ENCODE measurements around the gene RNF217.

DNA sequence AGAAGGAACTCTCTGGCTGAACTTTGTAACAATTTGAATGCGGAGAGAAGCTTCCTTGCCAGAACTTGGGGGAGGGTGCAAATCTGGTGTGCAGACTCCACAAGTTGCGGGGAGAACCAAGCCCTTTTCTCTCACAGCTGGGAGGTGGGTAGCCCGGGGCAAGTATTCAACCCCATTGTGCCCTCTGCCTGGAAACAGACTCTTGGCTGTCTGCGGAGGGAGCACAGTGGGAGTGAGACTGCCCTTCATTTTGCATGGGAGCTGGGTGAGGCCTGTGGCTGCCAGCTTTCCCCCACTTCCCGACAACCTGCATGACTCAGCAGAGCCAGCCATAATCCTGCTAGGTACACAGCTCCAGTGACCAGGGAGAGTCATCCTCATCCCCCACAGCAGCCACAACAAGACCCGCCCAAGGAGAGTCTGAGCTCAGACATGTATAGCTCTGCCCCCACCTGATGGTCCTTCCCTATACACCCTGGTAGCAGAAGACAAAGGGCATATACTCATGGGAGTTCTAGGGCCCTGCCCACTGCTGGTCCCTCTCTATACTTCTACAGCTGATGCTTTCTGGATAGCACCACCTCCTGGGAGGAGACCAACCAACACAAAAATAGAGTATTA lies 161.9 kb downstream of the RNF217 start:
- TF ChIP-seq CTCF (conservative IDR thresholded peaks at IDR 0.05; ENCODE audit: low read length) (no peak), EZH2phosphoT487 (IDR thresholded peaks at IDR 0.05; ENCODE audit: borderline replicate concordance) (no peak)

Data from Loucy (cell line).